ENCODE results near the gene EMX1.

EMX1 gene

DNA sequence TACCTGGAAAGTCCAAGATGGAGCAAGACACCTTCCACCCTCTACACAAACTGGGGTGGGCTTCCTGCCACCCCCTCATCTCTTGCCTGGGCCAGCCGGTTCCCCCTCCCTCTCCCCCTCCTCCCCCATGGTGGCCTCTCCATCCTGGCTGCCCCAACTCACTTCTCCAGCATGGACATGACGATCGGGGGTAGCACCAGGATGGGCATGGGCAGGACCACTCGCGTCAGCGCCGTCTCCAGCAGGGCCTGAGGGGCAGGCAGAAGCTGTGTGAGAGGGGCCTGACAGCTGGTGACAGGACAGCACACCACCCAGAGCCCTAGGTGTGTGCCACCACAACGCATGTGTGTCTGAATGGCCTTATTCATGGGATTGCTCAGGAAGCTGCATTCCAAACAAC, 51.0 kb downstream of the EMX1 start:
- peak in 1 of 10 donors; percentile 67 for DNase-seq
- intact Hi-C loops (cut with DNase I), result no loop called here

GRCh38 chr2:72969706-72970105, 52.4 kb downstream of the EMX1 start:
- intact Hi-C loops (cut with DNase I), result no loop called here
- DNase-seq, result peak in 1 of 10 donors; percentile 52

GRCh38 chr2:72971036-72971435, 53.7 kb downstream of the EMX1 start:
- peak in 1 of 10 donors; percentile 37 for DNase-seq
- intact Hi-C loops (cut with DNase I), result no loop called here

DNA sequence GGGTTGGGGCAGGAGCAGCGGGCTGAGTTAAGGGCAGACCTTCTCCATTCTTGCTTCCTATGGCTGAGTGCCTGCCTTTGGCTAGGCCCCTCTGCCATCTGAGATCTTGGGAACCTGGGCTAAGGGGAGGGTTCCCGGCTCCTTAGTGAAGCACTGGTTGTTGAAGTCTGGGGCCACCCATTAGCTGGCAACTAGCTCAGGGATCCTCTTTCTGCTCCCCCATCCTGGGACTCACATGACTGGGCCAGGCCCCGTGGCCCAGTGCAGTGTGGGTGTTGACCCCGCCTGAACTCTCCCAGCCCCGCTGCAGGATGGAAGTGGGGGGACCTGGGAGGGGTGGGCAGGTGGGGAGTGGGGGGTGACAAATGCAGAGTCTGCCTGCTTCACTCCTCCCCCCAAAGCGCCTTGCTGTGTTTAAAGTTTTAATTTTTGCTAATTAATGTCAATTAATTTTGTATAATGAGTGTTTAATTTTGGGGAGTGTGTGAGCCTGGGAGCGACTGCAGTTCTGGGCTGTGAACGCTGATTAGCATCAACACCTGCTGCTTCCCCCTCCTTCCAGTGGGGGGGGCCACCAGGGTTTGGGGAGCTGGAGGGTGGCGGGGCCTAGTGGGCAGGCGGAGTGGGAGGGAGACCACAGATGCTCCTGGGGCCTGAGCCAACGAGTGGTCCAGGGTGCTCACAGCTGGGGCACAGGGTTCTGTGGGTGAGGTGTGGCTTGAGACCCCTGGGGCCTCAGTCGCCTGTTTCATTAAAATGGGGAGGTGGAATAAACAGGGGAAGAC, 55.2 kb downstream of the EMX1 start:
- intact Hi-C loops (cut with DNase I), result loop anchor here (2.0 kb wide), 1 partner anchor 80 kb away; no protein-coding TSS in a partner anchor
- DNase-seq, result peak in 1 of 10 donors; percentile 75

- intact Hi-C loops (cut with DNase I), result loop anchor here (2.0 kb wide), 1 partner anchor 80 kb away; no protein-coding TSS in a partner anchor
- DNase-seq, result peak in 1 of 10 donors; percentile 80
These were observed 55.8 kb downstream of the EMX1 start for GRCh38 chr2:72973137-72973535.

GRCh38 chr2:72973566-72974435, 56.5 kb downstream of the EMX1 start:
- intact Hi-C loops (cut with DNase I), result loop anchor here (2.0 kb wide), 1 partner anchor 81 kb away; no protein-coding TSS in a partner anchor
- DNase-seq, result peak in 5 of 10 donors; percentile 29 to 88 (median 44)

- intact Hi-C loops (cut with DNase I), result no loop called here
- DNase-seq, result peak in 1 of 10 donors; percentile 33
These were observed 57.1 kb downstream of the EMX1 start for GRCh38 chr2:72974436-72974754.

DNA sequence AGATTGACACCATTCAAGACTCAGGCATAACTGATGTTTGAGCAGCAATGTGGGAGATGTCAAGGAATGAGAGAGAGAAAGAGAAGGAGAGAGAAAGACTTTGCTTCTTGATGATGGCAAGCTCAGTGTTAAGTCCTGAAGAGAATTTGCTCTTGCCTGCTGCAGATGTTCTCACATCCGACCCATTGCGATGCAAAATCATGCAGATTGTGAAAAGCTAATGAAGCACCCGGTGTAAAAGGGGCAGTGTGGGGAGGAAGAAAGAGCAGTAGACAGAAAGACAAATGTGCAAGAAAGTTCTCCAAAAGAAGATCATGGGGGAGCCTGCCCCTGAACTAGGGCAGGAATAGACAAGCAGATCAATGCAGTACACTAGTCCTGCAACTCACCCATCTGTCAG, 57.7 kb downstream of the EMX1 start:
- peak in 1 of 10 donors; percentile 27 for DNase-seq
- intact Hi-C loops (cut with DNase I), result no loop called here

GRCh38 chr2:72979896-72980295, 62.6 kb downstream of the EMX1 start:
- intact Hi-C loops (cut with DNase I), result no loop called here
- DNase-seq, result no peak

- DNase-seq, result peak in 4 of 10 donors; percentile 8 to 77 (median 40)
- intact Hi-C loops (cut with DNase I), result no loop called here
These were observed 63.4 kb downstream of the EMX1 start for GRCh38 chr2:72980535-72981217.

GRCh38 chr2:72981536-72981935, 64.2 kb downstream of the EMX1 start:
- intact Hi-C loops (cut with DNase I), result no loop called here
- peak in 4 of 10 donors; percentile 28 to 67 (median 44) for DNase-seq

DNA sequence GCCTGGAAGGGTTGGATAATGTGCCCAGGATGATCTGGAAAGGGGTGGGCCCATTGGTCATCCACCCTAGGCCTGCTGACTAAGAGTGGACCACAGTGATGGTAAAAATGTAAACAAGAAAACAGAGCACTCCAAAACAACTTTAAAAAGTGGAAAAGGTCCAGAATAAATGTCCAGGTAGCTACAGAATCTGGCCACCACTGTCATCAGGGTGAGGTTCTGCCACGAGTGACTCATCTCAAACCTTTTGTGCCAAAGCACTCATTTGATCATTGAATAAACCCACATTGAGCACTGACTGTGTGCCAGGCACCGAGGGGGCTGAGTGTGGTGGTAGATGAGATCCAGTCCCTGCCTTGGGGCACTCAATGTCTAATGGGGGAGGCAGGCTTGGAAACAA, 64.9 kb downstream of the EMX1 start:
- peak in 2 of 10 donors; percentile 24 to 34 for DNase-seq
- intact Hi-C loops (cut with DNase I), result no loop called here

- intact Hi-C loops (cut with DNase I), result no loop called here
- DNase-seq, result peak in 3 of 10 donors; percentile 2 to 72 (median 52)
These were observed 65.6 kb downstream of the EMX1 start for GRCh38 chr2:72982781-72983499.

DNA sequence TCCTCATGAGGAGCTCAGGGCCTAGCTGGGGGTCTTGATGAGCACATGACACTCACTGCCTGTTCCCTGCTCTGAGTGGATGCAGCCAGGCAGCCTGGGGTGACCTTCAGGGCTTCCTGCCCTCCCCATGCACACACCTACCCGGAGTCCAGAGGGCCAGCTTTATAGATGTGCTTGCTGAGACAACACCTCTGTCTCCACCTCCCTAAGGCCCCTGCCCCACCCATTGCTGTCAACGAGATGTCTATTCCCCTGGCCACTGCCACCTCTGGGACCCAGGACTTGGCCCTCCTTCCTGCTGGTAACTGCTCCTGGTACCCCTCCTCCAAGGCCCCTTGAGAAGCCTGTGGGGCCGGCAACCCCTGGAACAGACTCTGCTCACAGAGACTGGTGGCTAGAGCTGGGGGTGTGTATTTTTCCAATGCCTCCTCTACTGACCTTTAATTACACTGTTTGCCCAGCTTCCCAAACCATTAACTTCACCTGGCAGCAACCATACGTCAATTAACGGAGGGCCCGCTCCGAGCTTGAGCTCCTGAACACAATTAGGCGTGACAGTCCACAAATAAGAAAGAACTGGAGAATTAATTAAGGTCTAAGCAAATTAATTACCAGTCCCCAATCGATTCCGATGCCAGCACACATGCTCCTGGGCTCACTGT, 66.3 kb downstream of the EMX1 start:
- peak in 4 of 10 donors; percentile 21 to 61 (median 46) for DNase-seq

GRCh38 chr2:72984172-72984671, 66.9 kb downstream of the EMX1 start:
- peak in 5 of 10 donors; percentile 30 to 85 (median 73) for DNase-seq
- intact Hi-C loops (cut with DNase I), result no loop called here

More for the DNA sequence above, 66.3 kb downstream of the EMX1 start:
- intact Hi-C loops (cut with DNase I), result no loop called here
